Mucosa of gallbladder (tissue), 1 donor: Measurements from ENCODE around the gene WIZ. TPM values are rescaled to one million over a fixed set of nuclear protein-coding genes. Genes with fewer than 3 reads are reported as not detected.
"Not testable (repeated sequence)": the region's sequence is repeated elsewhere in the genome, so short reads cannot be mapped to it uniquely, and the experiment has no call there.

Experiments used
- DNase-seq: peaks from one replicate; pipeline ENCODE4 v3.0.0-alpha.2; 2020; ENCODE audit warnings: low spot score
- total RNA-seq: library from RNA; stranded (reverse); gene quantifications from one replicate; pipeline ENCODE4 v1.2.1, GENCODE V29; 2021
- donor health status: DM: no; HTN: no; CAD: no.

Gene WIZ
- total RNA-seq, 1 donor from 2014 or later, result 48.7 TPM

DNA sequence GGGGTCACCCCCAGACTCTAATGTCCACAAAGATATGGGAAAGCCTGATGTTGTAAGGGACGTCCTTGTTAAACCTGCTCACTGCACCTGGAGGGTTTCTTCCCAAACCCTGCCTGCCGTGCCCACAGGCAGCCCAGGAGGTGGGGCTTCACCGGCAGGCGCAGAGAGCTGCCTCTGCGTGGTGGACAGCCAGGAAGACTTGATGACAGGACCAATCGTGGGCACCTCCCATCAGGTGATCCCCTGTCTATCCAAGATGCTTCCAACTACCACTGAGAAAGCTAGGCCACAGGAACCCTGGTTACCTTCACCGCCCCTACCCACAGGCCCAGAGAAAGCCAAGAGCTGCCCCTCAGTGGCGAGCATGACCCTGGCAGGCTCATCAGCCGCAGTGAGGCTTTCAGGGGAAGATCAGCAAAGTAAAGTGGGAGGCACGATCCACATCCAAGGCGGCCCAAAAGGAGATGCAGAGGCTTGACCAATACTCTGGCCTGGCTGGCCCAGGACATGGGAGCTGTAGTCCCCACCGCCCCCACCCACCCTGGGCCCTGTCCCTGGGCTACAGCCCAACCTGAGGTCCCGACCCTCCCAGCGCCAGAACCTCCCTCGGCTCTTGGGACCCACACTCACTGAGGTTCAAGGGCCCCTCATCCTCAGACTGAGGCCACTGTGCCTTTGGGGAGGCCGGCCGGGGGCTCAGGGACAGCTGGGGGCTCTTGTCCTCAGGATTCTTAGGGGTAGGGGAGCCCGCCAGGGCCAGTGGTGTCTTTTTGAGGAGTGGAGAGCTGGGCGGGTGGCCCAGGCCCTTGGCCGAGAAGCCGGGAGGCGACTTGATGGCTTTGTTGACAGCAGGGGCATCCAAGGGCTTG lies 20.6 kb downstream of the WIZ start:
- no peak for DNase-seq

DNA sequence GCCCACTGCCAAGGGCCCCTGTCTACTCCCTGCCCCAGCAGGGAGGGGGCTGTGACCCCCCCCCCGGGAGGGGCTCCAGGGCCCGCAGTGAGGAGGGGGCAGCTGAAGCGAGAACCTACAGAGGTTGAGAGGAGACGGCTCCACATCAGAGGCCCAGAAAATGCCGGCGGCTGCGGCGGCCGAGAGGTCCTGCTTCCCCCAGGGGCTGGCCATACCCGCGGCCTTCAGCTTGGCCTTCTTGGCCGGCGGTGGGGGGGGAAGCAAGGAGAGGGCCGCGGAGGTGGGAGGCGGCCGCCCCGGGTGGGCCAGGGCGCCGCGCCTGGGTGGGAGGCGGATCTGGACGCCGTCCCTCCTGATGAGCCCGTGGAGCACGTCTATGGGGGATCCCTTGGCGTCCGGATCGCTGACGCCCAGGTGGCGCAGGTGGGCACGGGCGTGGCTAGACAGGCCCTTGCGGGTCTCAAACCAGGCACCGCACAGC lies 21.7 kb downstream of the WIZ start:
- DNase-seq, result no peak

DNA sequence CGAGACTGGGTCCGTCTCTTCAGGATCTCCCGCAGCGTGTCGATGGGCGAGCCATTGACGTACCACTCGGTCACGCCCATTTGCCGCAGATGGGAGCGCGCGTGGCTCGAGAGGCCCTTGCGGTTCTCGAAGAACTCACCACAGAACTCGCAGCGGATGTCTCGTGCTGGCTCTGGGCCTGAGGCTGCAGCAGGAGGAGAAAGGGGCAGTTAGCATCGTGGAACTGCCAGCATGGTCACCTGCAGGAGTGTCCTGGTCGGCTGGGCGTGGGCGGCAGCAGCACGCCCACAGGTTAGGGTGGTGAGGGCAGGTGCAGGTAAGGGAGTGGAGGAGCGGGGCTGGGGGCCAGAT lies 22.4 kb downstream of the WIZ start:
- no peak for DNase-seq

DNA sequence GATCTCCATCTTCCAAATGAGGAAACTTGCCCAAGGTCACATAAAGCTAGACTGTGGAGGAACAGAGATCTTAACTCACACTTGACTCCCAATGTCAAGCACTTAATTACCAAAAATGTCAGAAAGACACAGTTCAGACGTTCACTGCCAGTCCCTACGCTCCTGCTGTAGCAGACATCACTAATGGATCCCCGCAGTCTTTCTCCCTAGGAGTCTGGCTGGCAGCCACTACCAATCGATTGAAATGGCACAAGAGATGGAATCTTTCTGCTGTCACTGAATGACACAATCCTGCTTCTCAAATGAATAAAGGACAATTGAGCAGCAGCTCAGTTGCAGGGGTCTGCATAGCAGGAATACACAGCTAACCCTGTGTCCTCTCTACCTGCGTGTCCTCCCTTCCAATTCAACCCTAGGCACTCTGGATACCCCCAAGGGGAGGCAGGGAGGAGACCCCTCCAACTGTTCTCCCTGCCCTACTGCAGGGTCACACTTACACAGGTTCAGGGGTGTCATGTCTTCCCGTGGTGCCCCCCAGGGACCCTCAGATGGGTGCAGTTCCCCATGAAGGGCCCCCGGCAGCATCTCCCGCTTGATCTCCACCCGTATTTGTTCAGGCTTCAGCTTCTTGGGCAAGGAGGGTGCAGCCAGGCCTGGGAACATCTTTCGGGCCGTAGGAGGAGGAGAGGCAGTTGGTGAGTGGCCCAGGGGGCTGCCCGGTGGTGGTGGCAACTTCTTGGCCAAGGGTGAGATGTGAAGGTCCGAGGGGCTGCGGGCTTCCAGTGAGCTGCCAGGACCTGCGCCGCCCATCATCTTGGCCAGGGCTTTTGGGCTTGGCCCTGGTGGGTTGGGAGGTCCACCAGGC lies 23.0 kb downstream of the WIZ start:
- no peak for DNase-seq

DNA sequence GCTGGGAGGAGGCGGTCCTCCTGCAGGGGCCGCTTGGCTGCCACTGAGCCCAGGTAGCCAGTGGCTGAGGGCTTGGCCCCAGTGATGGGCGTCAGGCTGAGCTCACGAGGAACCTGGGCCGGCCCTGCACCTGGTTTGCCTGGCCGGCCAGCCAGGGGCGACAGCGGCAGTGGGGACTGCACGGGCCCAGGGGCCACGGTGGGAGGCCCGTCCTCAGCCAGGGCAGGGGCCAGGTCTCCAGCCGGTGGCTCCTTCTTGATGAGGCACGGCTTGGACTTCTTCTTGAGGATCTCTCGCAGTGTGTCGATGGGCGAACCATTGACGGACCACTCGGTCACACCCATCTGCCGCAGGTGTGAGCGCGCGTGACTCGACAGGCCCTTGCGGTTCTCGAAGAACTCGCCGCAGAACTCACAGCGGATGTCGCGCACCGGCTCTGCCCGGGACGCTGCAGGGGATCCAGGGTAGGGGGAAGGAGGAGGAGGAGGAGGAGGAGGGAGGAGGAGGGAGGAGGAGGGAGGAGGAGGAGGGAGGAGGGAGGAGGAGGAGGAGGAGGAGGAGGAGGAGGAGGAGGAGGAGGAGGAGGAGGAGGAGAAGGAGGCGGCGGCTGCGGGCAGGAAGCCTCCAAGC lies 24.3 kb downstream of the WIZ start:
- DNase-seq, result no peak

DNA sequence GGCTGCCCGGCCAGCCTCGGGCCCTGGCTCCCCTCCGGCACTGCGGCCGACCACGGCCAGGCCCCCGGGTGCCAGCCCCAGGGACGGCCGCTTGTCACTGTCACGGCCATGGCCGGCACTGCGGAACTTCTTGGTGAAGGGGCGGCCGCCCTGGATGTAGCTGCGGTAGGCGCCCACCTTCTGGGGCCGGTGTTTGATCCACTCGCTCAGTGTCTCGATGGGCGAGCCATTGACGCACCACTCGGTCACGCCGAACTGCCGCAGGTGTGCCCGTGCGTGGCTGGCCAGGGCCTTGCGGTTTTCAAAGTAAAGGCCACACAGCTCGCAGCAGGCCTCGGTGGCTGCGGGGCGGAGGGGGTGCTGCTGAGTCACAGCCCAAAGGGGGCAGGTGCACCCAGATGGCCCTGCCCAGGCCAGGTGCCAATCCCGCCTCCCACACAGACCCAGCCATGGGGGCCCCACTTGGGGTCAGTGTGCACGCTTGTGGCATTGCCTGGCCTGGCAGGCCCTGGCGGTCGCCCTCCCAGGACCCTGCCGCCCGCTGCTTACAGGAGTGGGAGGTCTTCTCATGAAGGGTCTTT lies 25.0 kb downstream of the WIZ start:
- DNase-seq, result no peak

DNA sequence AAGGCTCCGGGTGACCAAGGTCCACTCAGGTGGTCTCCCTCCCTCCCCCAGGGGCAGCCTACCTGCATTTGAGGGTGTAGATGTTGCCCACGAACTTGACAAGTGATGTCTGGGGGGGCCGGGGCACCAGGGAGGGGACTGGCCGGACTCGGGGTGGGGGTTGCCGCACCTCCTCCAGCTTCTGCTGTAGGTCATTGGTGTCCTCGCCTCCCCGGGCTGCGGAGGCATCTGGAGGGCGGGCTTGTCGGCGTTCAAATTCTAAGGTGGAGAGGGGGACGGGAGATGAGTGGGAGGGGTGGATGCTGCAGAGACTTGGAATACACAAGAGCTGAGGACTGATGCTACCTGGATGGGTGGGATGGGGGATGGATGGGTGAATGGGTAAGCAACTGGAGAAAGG lies 25.6 kb downstream of the WIZ start:
- DNase-seq, result no peak

DNA sequence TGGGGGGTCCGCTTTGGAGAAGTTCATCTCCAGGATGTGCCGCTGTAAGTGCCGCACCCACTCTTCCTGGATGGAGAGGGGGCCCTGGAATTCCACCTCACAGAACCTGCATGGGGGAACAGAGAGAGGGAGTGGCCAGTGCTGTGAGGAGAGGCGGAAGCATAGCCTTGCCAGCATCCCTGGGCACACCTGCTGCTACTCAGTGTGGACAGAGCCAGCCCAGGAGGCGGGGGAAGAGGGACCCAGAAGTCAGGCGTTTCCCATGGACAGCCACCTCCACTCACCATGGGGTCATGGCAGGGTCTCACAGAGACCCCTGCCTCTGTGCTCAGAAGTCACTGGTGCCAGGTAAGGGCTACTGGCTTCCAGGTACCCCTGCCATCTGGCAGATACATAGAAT lies 26.6 kb downstream of the WIZ start:
- no peak for DNase-seq

DNA sequence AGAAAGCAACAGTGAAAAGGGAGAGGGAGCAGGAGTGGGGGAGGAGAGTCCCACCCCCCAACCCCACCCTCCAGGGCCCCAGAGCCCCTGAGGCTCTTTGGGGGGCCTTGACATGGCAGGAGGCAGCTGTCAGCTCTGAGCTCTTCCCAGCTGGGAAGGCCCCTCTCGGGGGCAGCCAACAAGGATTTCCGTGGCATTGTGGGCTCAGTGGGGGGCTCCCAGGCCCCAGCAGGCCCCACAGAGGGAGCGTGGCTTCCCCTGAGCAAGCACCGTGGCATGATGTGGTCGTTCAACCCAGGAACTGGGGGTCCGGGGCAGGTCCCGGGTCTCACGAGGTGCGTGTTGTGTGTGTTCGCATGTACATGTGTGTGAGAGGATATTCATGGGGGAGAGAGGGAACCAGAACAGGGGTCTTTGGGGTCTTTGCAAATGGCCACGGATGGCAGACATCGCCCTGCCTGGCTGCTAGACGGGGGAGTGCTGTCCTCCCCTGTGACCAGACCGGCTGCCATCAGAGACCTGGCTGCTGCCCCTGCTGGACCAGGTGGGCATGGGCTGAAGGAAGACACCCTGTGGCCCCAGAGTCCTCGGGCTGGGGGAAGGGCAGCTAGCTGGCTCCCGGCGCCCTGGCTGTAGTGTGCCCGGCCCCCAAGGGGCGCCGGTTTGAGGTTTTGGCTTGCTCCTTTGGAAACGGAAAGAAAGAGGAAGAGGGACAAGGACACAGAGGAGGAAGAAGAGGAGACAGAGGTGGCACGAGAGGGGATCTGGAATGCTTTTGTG lies 27.3 kb downstream of the WIZ start:
- DNase-seq, result no peak

DNA sequence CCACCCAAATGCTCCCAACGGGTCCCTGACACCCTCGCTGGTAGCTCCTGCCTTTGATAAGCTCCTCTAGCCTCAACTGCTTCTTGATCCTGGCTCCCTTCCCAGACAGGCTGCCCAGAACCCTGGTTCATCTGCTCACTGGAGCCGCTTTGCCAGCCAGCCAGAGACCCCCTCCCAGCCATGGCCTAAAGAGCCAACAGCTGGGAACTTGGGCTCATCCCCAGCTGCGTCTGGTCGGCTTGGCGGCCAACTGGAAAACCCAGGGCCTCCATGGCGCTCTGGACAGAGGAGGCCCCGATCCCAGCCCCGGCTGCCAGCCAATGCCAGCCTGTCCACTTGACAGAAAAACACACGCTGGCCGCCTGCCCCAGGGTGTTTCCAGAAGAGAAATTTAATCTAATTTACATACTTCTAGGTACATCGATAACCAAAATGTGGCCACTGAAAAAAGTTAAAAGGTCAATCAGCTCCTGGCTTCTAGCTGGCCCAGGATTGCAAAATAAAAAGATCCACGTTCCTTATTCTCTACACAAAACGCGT lies 28.0 kb downstream of the WIZ start:
- DNase-seq, result peak; percentile 18

DNA sequence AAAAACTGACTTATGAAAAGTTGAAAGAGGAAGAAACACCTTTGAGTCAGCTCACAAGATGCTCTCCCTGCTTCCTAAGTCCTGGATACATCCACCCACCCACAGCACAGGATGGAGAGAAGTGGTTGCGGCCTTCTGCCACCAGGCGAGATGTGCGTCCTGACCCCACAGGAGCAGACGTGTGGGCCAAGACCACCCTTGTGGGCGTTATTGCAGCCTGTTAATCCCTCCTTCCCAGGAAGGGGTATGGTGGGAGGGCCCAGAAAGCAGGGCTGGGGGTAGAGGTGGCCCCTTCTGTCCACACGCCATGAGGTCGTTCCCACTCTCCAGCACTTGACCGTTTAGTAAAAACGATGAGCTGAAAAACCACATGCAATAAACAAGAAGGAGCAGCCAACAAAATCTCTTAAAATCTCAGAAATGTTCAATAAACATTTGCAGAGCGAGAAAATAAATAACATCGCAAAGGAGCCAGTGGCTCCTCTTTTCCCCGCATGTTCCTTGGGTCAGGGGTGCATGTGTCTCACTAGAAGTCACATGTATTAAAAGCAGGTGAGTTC lies 28.5 kb downstream of the WIZ start:
- no peak for DNase-seq

DNA sequence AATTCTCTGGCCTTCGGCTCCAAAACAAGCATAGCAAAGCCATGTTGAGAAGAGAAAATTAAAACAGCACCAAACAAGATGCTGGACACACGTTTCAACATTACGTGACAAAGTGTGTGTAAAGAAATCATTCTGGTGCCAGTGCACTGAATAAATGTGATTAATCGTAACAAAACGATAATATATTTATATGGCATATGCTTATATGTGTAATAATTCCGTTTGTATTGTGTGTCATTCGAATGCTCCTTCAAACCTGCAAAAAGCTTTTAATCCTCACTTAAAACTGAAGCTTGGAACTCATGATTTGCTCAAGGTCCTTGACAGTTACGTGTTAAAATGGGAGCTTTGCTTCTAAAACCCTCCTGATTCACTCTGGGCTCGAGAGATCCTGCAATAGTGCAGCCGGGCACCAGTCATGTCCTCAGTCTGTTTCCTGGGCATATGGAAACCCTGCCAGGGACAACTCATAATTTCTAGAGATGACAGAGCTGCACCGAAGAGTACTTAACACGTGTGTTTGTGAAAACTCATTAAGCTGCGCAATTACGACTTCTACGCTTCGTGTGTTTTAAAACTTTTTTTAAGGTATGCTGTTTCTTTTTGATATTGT lies 30.2 kb downstream of the WIZ start:
- DNase-seq, result no peak

DNA sequence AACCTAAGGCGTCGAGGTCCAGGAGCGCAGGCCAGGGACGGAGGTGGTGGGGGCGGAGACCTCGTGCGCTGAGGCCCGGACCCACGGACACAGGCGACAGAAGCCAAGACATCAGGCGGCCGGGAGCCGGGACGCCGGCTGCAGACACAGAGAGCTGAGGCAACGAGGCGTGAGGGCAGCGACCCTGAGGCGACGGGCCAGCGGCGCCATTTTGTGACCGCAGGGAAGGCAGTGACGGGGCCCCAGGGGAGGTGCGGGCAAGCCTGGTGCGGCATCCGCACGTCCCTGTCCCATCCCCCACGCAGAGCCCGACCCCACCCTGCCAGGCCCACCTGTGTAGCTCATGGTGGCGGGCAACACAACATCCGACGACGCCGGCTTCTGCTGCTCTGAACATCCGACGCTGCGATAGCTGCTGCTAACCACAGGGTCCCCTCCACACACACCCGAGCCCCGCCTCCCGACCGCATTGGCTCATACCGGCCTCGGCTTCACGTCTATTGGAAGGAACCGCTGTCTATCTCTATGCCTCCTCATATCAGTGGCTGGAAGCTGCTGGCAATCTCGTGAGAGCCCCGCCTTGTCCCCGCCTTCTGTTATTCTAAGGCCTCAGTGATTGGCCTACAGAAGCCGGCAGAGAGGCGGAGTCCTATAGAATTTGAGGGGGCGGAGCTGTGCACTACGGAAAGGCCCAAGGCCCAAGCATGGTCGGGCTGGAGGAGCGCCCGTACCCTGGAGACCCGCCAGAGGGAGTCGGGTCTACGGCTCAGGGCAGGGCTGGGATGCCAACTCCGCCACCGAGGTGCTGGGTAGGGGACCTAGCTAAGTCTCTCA lies 31.0 kb downstream of the WIZ start, which contains the start of gene AKAP8L:
AKAP8L (minus strand) TSS at position 410 of the 834 bp plus-strand sequence; CDS start at position 345, 65 bp downstream.
- DNase-seq, result peak; percentile 100

DNA sequence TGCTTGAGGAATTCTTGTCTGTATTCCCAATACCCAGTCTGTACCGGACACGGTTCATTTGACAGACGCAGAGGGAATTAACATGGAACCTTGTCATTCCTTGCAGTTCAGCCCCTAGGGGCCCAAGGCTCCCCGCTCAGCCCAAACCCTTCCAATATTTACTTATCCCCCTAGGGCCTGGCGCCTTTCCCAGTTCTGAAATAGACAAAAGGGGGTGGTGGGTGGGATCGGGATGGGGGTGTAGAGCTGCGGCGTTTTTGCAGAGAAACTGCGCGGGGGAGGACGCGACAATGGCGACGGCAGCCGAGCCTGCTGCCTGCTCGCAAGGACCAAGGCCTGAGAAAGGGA lies 31.6 kb downstream of the WIZ start:
- no peak for DNase-seq

DNA sequence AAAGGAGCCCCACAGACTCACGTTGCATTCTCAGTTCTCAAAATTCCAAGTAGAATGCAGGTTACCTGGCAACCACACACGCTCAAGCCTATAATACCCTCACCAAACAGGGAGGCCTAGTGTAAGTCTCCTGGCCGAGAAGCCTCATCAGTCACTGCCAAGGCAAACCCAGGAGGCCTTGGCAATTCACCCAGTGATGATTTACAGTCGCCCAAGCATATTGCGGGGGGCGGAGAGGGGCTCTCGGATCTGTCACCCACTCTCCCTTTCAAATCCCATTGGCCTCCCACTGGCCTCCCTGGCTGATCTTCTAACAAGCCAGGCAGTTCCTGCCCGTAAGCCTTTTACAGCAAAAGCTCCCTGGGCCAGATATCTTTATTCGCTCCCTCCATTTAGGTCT lies 32.1 kb downstream of the WIZ start:
- no peak for DNase-seq

DNA sequence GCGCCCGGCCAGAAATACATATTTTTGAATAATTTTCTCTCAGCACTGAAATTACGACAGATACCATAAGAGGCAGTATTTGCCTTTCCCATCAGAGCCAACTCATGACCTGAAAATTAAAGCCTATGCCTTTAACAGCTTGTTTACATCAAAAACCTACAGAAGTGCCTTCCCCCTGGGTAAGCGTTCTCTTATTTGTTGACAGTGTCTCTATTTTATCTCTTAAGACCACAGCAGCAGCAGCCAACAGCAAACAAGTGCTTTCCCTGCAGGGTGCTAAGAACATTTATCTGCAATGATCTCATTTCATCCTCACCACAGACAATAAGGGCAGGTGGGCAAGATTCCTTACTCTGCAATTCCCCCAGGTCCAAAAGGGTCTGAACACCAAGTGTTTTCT lies 36.9 kb downstream of the WIZ start:
- DNase-seq, result no peak

DNA sequence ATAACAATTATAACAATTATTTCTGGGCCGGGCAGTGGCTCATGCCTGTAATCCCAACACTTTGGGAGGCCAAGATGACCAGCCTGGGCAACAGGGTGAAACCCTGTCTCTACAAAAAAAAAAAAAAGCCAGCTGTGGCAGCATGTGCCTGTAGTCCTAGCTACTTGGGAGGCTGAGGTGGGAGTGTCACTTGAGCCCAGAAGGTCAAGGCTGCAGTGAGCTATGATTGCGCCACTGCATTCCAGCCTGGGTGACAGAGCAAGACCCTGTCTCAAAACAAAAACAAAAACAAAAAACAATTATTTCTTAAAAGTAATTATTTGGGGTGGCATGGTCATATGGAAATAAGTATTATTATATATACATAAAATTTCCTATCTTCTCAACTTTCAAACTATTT lies 38.4 kb downstream of the WIZ start:
- DNase-seq, result not testable (repeated sequence)

DNA sequence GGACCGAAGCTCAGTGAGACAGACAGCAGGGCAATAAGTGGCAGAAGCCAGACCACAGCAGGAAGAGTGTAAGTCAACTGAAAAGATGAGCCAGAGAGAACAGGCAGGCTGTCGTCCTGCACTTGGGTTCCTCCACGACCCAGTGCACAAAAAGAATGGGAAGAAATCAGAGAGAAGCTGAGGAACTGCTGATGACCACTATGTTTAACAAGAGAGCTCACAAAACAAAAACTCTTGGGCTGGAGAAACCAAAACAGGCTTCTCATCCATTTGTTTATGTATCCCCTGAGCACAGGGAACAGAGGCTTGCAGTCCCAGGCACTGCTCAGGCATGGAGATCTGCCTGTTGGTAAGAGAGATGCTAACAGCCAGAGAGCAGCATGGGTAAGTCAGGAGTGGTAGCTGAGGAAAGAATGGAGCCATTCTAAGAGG lies 45.0 kb downstream of the WIZ start:
- DNase-seq, result no peak

DNA sequence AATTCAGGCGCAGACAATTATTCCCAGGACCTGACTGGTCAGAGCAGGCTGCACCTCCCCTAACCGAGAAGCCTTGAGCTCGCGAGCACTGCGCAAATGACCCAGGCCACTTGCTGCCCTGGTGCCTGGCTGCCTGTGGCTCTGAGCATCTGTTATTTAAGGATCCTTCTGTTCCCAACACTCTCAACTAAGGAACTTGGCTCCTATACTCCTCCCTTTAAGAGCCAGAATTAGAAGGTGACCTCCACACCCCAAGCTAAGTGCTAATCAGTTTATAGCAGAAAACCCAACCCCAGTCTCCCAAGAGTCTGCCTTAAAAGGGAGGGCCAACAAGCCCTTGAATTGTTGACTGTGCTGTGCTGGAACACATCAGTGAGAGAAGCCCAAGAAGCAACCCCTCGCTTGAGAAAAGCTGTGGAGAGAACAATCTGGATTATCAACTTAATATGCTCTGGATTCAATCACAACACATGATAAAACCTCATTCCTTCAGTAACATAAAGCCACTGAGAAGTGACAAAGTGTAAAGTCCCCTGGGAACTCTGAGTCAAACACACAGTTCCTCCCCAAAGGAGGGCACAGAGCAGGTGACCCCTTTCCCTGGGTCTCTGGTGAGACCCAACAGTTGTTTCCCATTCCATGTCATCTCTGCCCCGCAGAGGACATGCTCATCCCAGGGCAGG lies 45.5 kb downstream of the WIZ start:
- DNase-seq, result no peak
